ENCODE results near the gene COBL.

COBL gene

GRCh38 chr7:51274955-51275354, 41.7 kb downstream of the COBL start:
- DNase-seq: no peak

DNA sequence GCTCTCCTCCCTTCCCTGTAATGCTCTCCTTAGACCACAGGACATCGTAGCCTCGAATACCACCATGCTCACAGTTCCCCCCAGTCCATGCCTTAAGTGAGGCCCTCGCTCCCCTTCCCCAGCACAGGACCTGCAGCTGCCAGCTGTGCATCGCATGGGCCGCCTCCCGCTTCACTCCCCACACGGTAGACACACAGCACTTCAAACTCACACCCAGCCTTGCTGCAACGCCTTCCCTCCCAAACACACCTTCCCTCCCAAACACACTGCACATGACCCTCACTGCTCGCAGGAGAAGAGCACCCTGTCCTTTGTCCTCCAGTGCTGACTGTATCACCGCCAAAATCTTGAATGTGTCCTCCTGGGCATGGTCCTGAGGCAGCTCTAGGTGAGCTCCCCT, 42.6 kb downstream of the COBL start:
- DNase-seq: no peak

DNA sequence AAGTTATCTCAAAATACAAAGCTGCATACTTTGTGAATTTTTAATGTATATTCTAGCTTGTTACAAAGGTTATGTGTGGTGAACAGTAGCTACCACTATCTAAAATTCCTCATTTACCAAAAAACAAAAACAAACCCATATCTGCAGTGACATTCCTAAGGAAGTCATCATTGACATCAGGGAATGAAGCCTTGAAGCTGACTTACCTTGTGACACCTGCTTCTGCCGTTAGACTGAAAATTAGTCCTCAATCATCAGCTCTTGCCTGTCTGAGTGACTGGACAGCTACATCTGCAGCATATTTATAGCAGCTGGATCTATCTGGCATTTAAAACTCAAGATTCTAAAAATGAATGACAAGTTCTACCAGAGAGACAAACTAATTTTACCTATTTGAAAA, 43.2 kb downstream of the COBL start:
- DNase-seq: no peak

GRCh38 chr7:51270965-51271364, 45.6 kb downstream of the COBL start:
- DNase-seq: no peak

DNA sequence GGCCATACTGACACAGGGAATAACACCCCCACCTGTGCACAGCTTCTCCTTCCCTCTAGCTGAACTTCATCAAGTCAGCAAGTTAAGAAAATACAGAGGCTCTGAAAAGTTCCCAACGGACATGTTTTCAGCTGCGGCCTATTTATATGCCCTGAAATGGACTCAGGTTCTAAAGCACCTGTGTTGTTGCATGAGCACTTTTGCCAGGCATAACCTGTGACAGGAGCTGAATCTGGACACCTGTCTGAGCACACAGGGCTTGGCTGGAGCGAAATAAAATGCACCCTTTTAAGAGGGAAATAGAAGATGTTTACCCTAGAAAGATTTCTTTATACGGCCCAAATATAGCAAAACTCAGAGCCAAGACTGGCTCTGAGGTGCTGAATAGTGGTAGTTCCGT, 46.7 kb downstream of the COBL start:
- no peak for DNase-seq

DNA sequence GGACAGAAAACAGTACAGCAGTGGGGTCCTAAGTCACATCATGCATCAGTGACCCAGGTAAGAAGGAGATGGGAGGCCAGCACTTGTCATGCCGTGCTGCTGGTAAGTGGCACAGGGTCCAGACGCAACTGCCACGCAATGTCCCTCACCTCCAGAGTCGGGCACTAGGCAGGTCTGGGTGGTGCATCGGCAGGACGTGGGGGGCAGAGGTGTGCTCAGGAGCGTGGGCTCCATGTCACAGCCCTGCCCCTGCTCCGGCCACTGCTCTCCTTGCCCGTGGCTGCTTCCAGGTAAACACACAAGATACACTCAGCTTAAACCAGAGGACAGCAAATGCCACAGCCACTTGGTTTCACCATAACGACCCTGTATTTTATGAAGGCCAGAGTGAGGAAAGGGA, 47.3 kb downstream of the COBL start:
- DNase-seq: no peak

- no peak for DNase-seq
Measured at GRCh38 chr7:51268859-51269258, 47.8 kb downstream of the COBL start.

GRCh38 chr7:51267169-51267568, 49.4 kb downstream of the COBL start:
- DNase-seq: no peak

GRCh38 chr7:51265066-51265907, 51.3 kb downstream of the COBL start:
- DNase-seq: no peak

- no peak for DNase-seq
Measured at GRCh38 chr7:51263631-51264484, 52.8 kb downstream of the COBL start.

GRCh38 chr7:51262796-51263531, 53.6 kb downstream of the COBL start:
- no peak for DNase-seq

DNA sequence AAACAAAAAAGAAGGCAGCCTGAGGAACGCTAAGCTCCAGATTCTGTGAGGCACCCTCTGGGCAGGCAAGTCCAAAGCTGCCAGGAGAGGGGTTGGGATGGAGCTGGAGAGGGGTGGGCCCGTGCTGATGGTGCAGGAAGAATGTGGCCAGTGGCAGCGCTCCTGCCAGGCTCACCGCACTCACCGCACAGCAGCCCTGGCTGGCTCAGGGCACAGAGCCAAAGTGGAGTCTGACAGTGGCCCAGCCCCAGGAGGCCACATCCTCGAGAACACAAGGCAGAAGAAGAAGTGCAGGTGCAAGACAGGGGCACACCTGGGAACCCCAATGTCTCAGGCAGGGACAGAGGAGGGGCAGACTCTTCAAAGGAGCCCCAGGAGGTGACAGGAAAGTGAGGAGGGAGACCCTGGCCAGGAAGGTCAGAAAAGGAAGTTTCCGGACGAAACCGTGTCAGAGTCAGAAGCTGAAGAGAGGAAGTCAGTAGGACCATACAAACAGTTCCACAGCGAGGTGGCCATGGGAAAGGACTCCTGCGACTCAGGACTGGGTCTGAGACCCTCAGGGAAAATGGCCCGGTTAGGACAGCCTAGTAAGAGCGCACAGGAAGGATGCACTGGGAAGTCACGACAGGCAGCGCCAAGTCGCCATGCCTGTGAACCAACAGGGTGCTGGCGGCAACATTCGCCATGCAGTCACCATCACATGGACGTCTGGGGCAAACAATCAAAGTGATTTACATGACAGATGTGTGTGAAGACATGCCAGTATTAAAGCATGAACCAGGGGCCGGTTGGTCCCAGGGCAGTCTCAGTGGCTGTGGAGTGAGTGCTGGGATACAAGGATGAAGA, 54.4 kb downstream of the COBL start:
- no peak for DNase-seq

GRCh38 chr7:51261117-51261835, 55.3 kb downstream of the COBL start:
- no peak for DNase-seq

DNA sequence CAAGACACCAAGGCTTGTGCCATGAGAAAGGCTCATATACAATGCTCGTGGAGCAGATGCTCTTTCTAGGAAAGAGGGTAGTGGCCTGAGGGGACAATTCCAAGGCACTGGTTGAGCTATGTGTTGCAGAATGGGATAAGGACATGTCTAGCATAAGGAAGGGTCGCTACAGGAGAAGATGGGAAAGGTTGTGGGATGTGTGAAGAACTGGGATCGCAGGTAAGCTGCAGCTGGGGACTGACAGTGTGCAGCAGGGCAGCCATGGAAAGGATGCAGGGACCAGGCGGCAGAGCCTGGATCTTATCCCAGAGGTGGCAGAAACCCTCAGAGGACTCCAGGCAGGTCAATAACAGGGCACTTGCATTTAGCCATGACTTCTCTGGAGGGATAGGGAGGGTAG, 56.1 kb downstream of the COBL start:
- no peak for DNase-seq

DNA sequence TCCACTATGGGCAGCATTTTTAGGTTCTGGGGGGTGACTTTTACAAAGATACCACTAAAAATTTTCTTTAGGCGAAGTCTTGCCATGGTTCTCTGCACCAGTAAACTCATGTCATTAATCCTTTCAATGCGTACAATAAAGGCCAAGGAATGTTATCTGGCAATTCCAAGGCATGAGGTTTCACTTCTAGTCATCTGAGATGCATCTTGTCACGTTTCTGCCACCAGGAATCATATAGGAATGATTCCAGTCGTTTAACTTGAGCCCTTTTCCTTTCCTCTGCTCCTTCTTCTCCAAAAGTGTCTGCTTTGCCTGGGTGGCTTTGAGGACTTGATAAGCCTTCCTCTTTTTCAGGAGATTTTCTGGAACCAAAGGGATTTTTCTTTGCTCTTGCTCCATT, 56.8 kb downstream of the COBL start:
- DNase-seq: no peak

DNA sequence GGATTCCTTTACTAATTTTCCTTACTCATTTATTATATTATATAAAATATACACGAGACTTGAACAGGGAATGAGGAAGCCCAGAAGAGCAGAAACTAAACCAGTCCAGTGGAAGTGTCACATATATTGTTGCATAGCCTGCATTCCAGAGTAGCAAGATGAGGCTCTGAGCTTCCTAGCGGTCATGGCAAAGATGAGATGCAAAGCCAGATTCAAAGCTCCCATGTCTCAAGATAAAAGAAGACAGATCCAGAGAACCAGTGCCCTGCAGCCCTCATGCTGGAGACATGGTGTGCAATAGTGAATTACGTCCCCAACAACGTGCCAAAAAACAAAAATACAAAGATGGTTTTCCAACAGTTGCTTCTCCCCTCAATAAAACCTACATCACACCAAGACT, 59.7 kb downstream of the COBL start:
- DNase-seq: no peak

GRCh38 chr7:51256209-51256781, 60.3 kb downstream of the COBL start:
- DNase-seq: no peak

GRCh38 chr7:51255536-51256208, 60.9 kb downstream of the COBL start:
- DNase-seq: no peak

DNA sequence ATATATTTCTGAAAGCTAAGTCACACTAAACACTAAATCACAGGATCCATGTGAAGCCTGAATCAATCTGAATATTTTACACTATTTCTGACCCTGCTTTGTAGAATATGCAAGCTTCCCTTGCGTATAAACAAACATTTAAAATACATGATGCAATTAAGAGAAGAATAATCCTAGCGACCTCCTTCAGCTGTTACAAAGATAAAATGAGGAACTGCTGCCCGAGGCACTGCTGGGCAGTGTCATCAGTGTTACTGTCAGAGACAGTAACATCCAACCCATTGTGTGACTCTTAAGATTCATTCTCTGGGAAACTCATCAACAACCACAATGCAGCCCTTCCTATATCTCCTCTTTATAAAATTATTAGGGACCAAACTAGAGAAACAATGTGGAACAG, 61.6 kb downstream of the COBL start:
- DNase-seq: no peak

DNA sequence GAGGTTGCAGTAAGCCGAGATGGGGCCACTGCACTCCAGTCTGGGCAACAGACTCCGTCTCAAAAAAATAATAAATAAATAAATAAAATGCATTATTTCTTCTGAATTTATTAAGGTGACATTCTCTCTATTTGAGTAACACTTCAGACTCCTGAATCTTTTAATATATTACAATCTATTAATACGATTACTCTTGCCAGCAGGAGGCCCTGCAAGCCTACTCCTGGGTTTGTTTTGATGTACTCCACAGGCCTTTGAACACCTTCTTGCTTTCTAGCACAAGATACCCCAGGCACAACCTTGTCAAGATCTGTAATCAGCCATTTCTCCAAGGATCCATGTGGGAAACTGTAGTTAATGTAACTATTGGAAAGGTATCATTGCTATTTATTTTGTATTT, 63.5 kb downstream of the COBL start:
- no peak for DNase-seq

GRCh38 chr7:51251290-51251689, 65.3 kb downstream of the COBL start:
- DNase-seq: no peak
